GM23338 (cell line): ENCODE results near the gene AKR1E2. TPM values are rescaled to one million over a fixed set of nuclear protein-coding genes. Genes with fewer than 3 reads are reported as not detected.

Experiments used
- ATAC-seq: fragments of 200-7000 bp; cut with Tn5 transposase; 3 replicates; pipeline ENCODE4 v1.9.1; 2020
- DNase-seq: peaks from one replicate; pipeline ENCODE4 v3.0.0-alpha.2; 2015; ENCODE audit warnings: low spot score
- H2AFZ ChIP-seq: fragments of 200-600 bp; sonication (generic); 2 replicates; pipeline ENCODE4 v1.8.0; 2016; ENCODE audit warnings: antibody characterized with exemption, mild to moderate bottlenecking, moderate library complexity
- H3F3A ChIP-seq: fragments of 200-600 bp; sonication (generic); replicated peaks from 2 replicates; pipeline ENCODE4 v1.8.0; 2017; ENCODE audit warnings: antibody characterized with exemption, mixed run types, low read depth
- H3K27ac ChIP-seq: fragments of 200-600 bp; sonication (generic); 2 replicates; pipeline ENCODE4 v1.6.1; 2016; ENCODE audit warnings: low read depth
- H3K27me3 ChIP-seq: fragments of 200-600 bp; sonication (generic); 2 replicates; pipeline ENCODE4 v1.8.0; 2016; ENCODE audit warnings: mild to moderate bottlenecking, mixed run types, moderate library complexity; ENCODE audit not compliant: insufficient read depth
- H3K36me3 ChIP-seq: fragments of 200-600 bp; sonication (generic); 2 replicates; pipeline ENCODE4 v1.8.0; 2016; ENCODE audit warnings: mild to moderate bottlenecking; ENCODE audit not compliant: insufficient read depth
- H3K4me1 ChIP-seq: fragments of 200-600 bp; sonication (generic); 2 replicates; pipeline ENCODE4 v1.8.0; 2016; ENCODE audit warnings: mild to moderate bottlenecking, moderate library complexity; ENCODE audit not compliant: insufficient read depth
- H3K4me2 ChIP-seq: fragments of 200-600 bp; sonication (generic); 2 replicates; pipeline ENCODE4 v1.7.1; 2017; ENCODE audit warnings: mixed run types
- H3K4me3 ChIP-seq: fragments of 200-600 bp; sonication (generic); 2 replicates; pipeline ENCODE4 v1.6.1; 2016; ENCODE audit warnings: mixed run types
- H3K79me2 ChIP-seq: fragments of 200-600 bp; sonication (generic); replicated peaks from 2 replicates; pipeline ENCODE4 v1.8.0; 2017; ENCODE audit warnings: mild to moderate bottlenecking; ENCODE audit not compliant: insufficient read depth
- H3K9me2 ChIP-seq: fragments of 200-600 bp; sonication (generic); 2 replicates; pipeline ENCODE4 v1.8.0; 2017; ENCODE audit not compliant: insufficient read depth
- H4K20me1 ChIP-seq: fragments of 200-600 bp; sonication (generic); replicated peaks from 2 replicates; pipeline ENCODE4 v1.8.0; 2017; ENCODE audit warnings: mild to moderate bottlenecking; ENCODE audit not compliant: insufficient read depth
- H3K27ac Mint-ChIP-seq: 2 replicates; pipeline ENCODE4 v1.8.0; 2020; ENCODE audit warnings: inconsistent platforms, mild to moderate bottlenecking, moderate library complexity, mixed read lengths
- H3K27me3 Mint-ChIP-seq: 3 replicates; pipeline ENCODE4 v1.8.0; 2022; ENCODE audit warnings: low read depth, mild to moderate bottlenecking, moderate library complexity, mixed read lengths, inconsistent platforms; ENCODE audit not compliant: insufficient read depth, poor library complexity
- H3K36me3 Mint-ChIP-seq: 3 replicates; pipeline ENCODE4 v1.8.0; 2021; ENCODE audit warnings: low read depth, mild to moderate bottlenecking, inconsistent platforms, moderate library complexity, mixed read lengths
- H3K4me1 Mint-ChIP-seq: 3 replicates; pipeline ENCODE4 v1.8.0; 2020; ENCODE audit warnings: mild to moderate bottlenecking, inconsistent platforms, mixed read lengths
- H3K4me3 Mint-ChIP-seq: 3 replicates; pipeline ENCODE4 v1.8.0; 2021; ENCODE audit warnings: moderate library complexity, mild to moderate bottlenecking, inconsistent platforms, mixed read lengths
- H3K9me3 Mint-ChIP-seq: 3 replicates; pipeline ENCODE4 v1.8.0; 2020; ENCODE audit warnings: moderate library complexity, mild to moderate bottlenecking, inconsistent platforms, mixed read lengths
- CREB1 ChIP-seq: fragments of 250-450 bp; sonication (Bioruptor Pico); IDR thresholded peaks from 2 replicates; pipeline ENCODE4 v1.5.0; 2020; ENCODE audit warnings: low read depth, mild to moderate bottlenecking, moderate library complexity
- CTCF ChIP-seq, 2 experiments: fragments of 200-600 bp in 1 of 2; sonication (generic) in 1 of 2; conservative IDR thresholded peaks; 2 replicates each; pipeline versions ENCODE4 v1.5.1 to v1.6.1; 2016 to 2017; ENCODE audit warnings: antibody characterized with exemption in 2 of 2, low read depth in 2 of 2, mild to moderate bottlenecking in 2 of 2, moderate library complexity in 1 of 2
- ETS1 ChIP-seq: IDR thresholded peaks from 2 replicates; pipeline ENCODE4 v1.6.1; 2016; ENCODE audit warnings: antibody characterized with exemption
- EZH2 ChIP-seq: fragments of 200-600 bp; sonication (generic); IDR thresholded peaks from one replicate; pipeline ENCODE4 v1.8.0; 2017; ENCODE audit warnings: antibody characterized with exemption, mild to moderate bottlenecking, low read depth; ENCODE audit not compliant: unreplicated experiment
- EZH2phosphoT487 ChIP-seq: fragments of 200-600 bp; sonication (generic); IDR thresholded peaks from one replicate; pipeline ENCODE4 v1.8.1; 2018; ENCODE audit warnings: antibody characterized with exemption; ENCODE audit not compliant: unreplicated experiment
- JUNB ChIP-seq: IDR thresholded peaks from one replicate; pipeline ENCODE4 v1.6.1; 2016; ENCODE audit warnings: antibody characterized with exemption; ENCODE audit not compliant: unreplicated experiment
- NANOG ChIP-seq: IDR thresholded peaks from 2 replicates; pipeline ENCODE4 v1.6.1; 2016; ENCODE audit warnings: antibody characterized with exemption, borderline replicate concordance
- POLR2AphosphoS5 ChIP-seq: IDR thresholded peaks from 2 replicates; pipeline ENCODE4 v1.6.1; 2016; ENCODE audit warnings: antibody characterized with exemption, low read depth
- REST ChIP-seq: IDR thresholded peaks from one replicate; pipeline ENCODE4 v1.6.1; 2018; ENCODE audit warnings: antibody characterized with exemption; ENCODE audit not compliant: unreplicated experiment
- STAT1 ChIP-seq: IDR thresholded peaks from one replicate; pipeline ENCODE4 v1.6.1; 2016; ENCODE audit warnings: antibody characterized with exemption; ENCODE audit not compliant: unreplicated experiment
- ZNF114 ChIP-seq: fragments of 250-450 bp; sonication (Bioruptor Pico); IDR thresholded peaks from 2 replicates; pipeline ENCODE4 v1.5.0; 2020; ENCODE audit warnings: mild to moderate bottlenecking, moderate library complexity
- ZNF331 ChIP-seq: fragments of 250-450 bp; sonication (Bioruptor Pico); IDR thresholded peaks from 2 replicates; pipeline ENCODE4 v1.5.0; 2020; ENCODE audit warnings: low read depth, mild to moderate bottlenecking, moderate library complexity
- polyA plus RNA-seq: library from polyadenylated mRNA; unstranded; fragments of >200 nt; fragmentation: Nextera tagmentation; extraction: Ambion mirVana; gene quantifications from 2 replicates; pipeline ENCODE4 v1.2.1, GENCODE V29; 2016
- total RNA-seq: library from RNA; depleted of rRNA; stranded (reverse); fragments of >200 nt; shearing (Covaris generic); gene quantifications from 2 replicates; pipeline ENCODE4 v1.2.3, GENCODE V29; 2014

AKR1E2 gene
- total and polyA plus RNA-seq, 2 experiments from 2014 or later: 2.2 to 4.3 TPM

DNA sequence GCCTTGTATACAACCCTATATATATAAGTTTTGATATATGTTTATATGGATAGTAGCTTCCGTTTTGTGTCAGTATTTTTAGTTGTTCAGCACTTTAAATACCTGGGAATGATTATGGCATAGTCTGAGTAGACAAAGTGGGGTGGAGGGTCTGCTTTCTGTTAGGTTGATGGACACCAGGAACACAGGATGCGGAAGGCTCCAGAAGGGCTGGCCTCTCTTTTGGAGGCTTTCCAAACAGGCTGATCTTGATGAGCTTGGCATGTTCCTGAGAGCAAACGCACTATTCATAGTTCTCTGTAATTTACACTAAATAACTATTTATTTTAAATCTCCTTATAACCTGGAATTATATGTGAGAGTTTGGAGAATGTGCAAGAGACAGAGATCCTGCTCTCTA is 12.7 kb downstream of the AKR1E2 start (continued):
- TF ChIP-seq POLR2AphosphoS5 (no peak), ZNF114 (CRISPR knock-in tag) (no peak), ZNF331 (CRISPR knock-in tag) (no peak), CREB1 (CRISPR knock-in tag) (no peak), EZH2 (no peak), NANOG (no peak), EZH2phosphoT487 (no peak)

GRCh38 chr10:4839353-4839752 is 13.3 kb downstream of the AKR1E2 start:
- ATAC-seq: no peak
- no peaks in the 10 kb centered on the region for H3F3A ChIP-seq
- no peaks in the 10 kb centered on the region for H3K79me2 ChIP-seq
- H3K4me3 ChIP-seq: no peak overlapping the region
- no peak overlapping the region for H3K4me2 ChIP-seq
- H3K27me3 Mint-ChIP-seq: peaks cover 5% of the 10 kb centered on the region
- H3K27ac Mint-ChIP-seq: no peak overlapping the region
- no peaks in the 10 kb centered on the region for H3K4me1 ChIP-seq
- TF ChIP-seq CTCF (conservative IDR thresholded peaks at IDR 0.05; ENCODE audit: low read depth in 2 of 2): 0 out of 4 replicates have a peak, but pooled peaks of 1 of the 2 experiments have one; percentile 6
- TF ChIP-seq ETS1: no peak
- no peaks in the 10 kb centered on the region for H3K36me3 ChIP-seq
- peaks cover 24% of the 10 kb centered on the region for H3K36me3 Mint-ChIP-seq
- H2AFZ ChIP-seq: no peak overlapping the region
- no peak for DNase-seq
- H4K20me1 ChIP-seq: no peaks in the 10 kb centered on the region
- no peak overlapping the region for H3K4me3 Mint-ChIP-seq
- no peaks in the 10 kb centered on the region for H3K4me1 Mint-ChIP-seq
- H3K27me3 ChIP-seq: no peaks in the 10 kb centered on the region
- peaks cover 4% of the 10 kb centered on the region; the same call in 2 of the 3 replicates for H3K9me3 Mint-ChIP-seq
- no peak overlapping the region for H3K27ac ChIP-seq
- H3K9me2 ChIP-seq: no peaks in the 10 kb centered on the region

DNA sequence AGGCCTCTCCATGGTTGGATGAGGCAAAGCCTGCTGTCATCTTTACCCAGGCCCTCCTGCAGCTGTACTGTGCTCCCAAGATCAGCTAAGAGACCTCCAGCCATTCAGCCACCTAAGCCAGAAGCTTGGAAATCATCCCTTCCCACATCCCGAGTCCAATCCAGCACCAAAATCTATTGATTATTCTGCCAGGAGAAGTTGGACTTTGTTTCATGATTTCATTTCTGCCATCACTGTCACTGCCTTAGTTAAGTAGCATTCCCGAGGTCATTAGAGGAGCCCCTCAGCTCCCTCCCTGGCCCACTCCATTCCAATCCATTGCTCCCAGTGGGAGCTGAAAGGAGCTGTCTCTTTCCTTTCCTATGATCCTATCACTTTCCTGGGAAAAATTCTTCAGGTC is 14.1 kb downstream of the AKR1E2 start:
- no peaks in the 10 kb centered on the region for H4K20me1 ChIP-seq
- no peaks in the 10 kb centered on the region for H3K36me3 ChIP-seq
- Mint-ChIP-seq H3K36me3 (peaks cover 26% of the 10 kb centered on the region), H3K9me3 (peaks cover 4% of the 10 kb centered on the region; the same call in 2 of the 3 replicates), H3K4me3 (no peak overlapping the region), H3K27ac (no peak overlapping the region), H3K27me3 (peaks cover 7% of the 10 kb centered on the region), H3K4me1 (no peaks in the 10 kb centered on the region)
- DNase-seq: no peak
- no peaks in the 10 kb centered on the region for H3F3A ChIP-seq
- H3K4me3 ChIP-seq: no peak overlapping the region
- H3K4me2 ChIP-seq: no peak overlapping the region
- H2AFZ ChIP-seq: no peak overlapping the region
- no peak for ATAC-seq
- H3K4me1 ChIP-seq: no peaks in the 10 kb centered on the region
- H3K79me2 ChIP-seq: no peaks in the 10 kb centered on the region
- H3K27ac ChIP-seq: no peak overlapping the region
- H3K27me3 ChIP-seq: no peaks in the 10 kb centered on the region
- no peaks in the 10 kb centered on the region for H3K9me2 ChIP-seq
- no peak for TF ChIP-seq ZNF114 (CRISPR knock-in tag)
- no peak for TF ChIP-seq NANOG
- no peak for TF ChIP-seq POLR2AphosphoS5
- no peak for TF ChIP-seq JUNB
- no peak for TF ChIP-seq ETS1
- TF ChIP-seq REST: no peak
- no peak for TF ChIP-seq ZNF331 (CRISPR knock-in tag)
- no peak for TF ChIP-seq EZH2
- no peak for TF ChIP-seq STAT1
- TF ChIP-seq EZH2phosphoT487: no peak
- TF ChIP-seq CTCF (conservative IDR thresholded peaks at IDR 0.05; ENCODE audit: low read depth in 2 of 2): no peak
